GOT3 (cell line): ENCODE measurements around the gene TBC1D14.

ENCODE experiments used
- DNase-seq: peaks from one replicate; lab custom pipeline; 2025; ENCODE audit warnings: mixed read lengths; lab: John Stamatoyannopoulos, UW

Gene TBC1D14

GRCh38 chr4:6953751-6954380 is 44.2 kb downstream of the TBC1D14 start:
- no peak for DNase-seq

- DNase-seq = no peak
These were observed 45.8 kb downstream of the TBC1D14 start for GRCh38 chr4:6955261-6955911.

- no peak for DNase-seq
These were observed 46.4 kb downstream of the TBC1D14 start for GRCh38 chr4:6956087-6956433.

GRCh38 chr4:6956434-6957147 is 47.0 kb downstream of the TBC1D14 start:
- no peak for DNase-seq

- no peak for DNase-seq
These were observed 47.5 kb downstream of the TBC1D14 start for GRCh38 chr4:6957148-6957520.

- DNase-seq = no peak
These were observed 48.4 kb downstream of the TBC1D14 start for GRCh38 chr4:6957994-6958393.

- no peak for DNase-seq
These were observed 49.6 kb downstream of the TBC1D14 start for GRCh38 chr4:6959261-6959660.

- no peak for DNase-seq
These were observed 50.5 kb downstream of the TBC1D14 start for GRCh38 chr4:6960154-6960553.

GRCh38 chr4:6960628-6961412 is 51.2 kb downstream of the TBC1D14 start:
- no peak for DNase-seq

- no peak for DNase-seq
These were observed 52.0 kb downstream of the TBC1D14 start for GRCh38 chr4:6961496-6962210.

- DNase-seq = no peak
These were observed 52.8 kb downstream of the TBC1D14 start for GRCh38 chr4:6962211-6963041.

GRCh38 chr4:6963139-6963611 is 53.5 kb downstream of the TBC1D14 start:
- no peak for DNase-seq

GRCh38 chr4:6964858-6965257 is 55.2 kb downstream of the TBC1D14 start:
- no peak for DNase-seq

GRCh38 chr4:6965329-6965728 is 55.7 kb downstream of the TBC1D14 start:
- no peak for DNase-seq

- DNase-seq = no peak
These were observed 58.3 kb downstream of the TBC1D14 start for GRCh38 chr4:6967846-6968340.

GRCh38 chr4:6968496-6968895 is 58.9 kb downstream of the TBC1D14 start:
- DNase-seq = no peak

- DNase-seq = no peak
These were observed 60.5 kb downstream of the TBC1D14 start for GRCh38 chr4:6969826-6970800.

- no peak for DNase-seq
These were observed 62.1 kb downstream of the TBC1D14 start for GRCh38 chr4:6971536-6972374.

- no peak for DNase-seq
These were observed 62.7 kb downstream of the TBC1D14 start for GRCh38 chr4:6972375-6972650.
